Measurements from ENCODE around the gene ZNF714. TPM values are rescaled to one million over a fixed set of nuclear protein-coding genes. Genes with fewer than 3 reads are reported as not detected.

ZNF714 gene
- polyA plus RNA-seq, 3 donors: 1.2 to 1.3 (median 1.3) TPM

Other genes starting within 250 kb of the ZNF714 start
- gene ZNF85, start 159.0 kb upstream of the ZNF714 start, polyA plus RNA-seq: 1 to 10 TPM; 1.5 to 8.2 (median 3.3) TPM
- gene ZNF430, start 61.5 kb upstream of the ZNF714 start, polyA plus RNA-seq: 1 to 10 TPM; 1.7 to 2.4 (median 1.9) TPM
- 1 to 10 TPM; 3.3 to 6.4 (median 4.7) TPM for gene ZNF431, start 59.8 kb downstream of the ZNF714 start, polyA plus RNA-seq
- gene ZNF708, start 247.2 kb downstream of the ZNF714 start, polyA plus RNA-seq: 1 to 10 TPM; 1.5 to 2.7 (median 2.3) TPM